Measurements from ENCODE around the gene CAST. TPM values are rescaled to one million over a fixed set of nuclear protein-coding genes. Genes with fewer than 3 reads are reported as not detected.

Gene CAST
- total RNA-seq, 1 donor from 2014 or later: 287 TPM

GRCh38 chr5:96619946-96620345 lies 42.2 kb upstream of the CAST start:
- Histone ChIP-seq H3K27ac (ENCODE audit: low read depth, low read length) (no peak overlapping the region), H3K9ac (ENCODE audit: low read length) (no peak overlapping the region), H4K20me1 (ENCODE audit: insufficient read depth, low read length) (no peaks in the 10 kb centered on the region), H3K27me3 (ENCODE audit: insufficient read depth, low read length) (no peaks in the 10 kb centered on the region), H3K36me3 (ENCODE audit: insufficient read depth, low read length) (no peaks in the 10 kb centered on the region), H3K4me3 (ENCODE audit: insufficient read depth, low read depth, low read length) (no peak overlapping the region), H3K4me1 (ENCODE audit: insufficient read depth, low read length) (peaks cover 6% of the 10 kb centered on the region), H3K79me2 (ENCODE audit: insufficient read depth, low read length) (no peaks in the 10 kb centered on the region), H3K9me3 (ENCODE audit: insufficient read depth, low read depth, low read length) (no peaks in the 10 kb centered on the region), H2AFZ (ENCODE audit: low read depth, low read length) (no peak overlapping the region), H3K4me2 (ENCODE audit: low read length) (no peak overlapping the region)
- Mint-ChIP-seq H3K9me3 (ENCODE audit: unreplicated experiment) (peaks cover 8% of the 10 kb centered on the region), H3K27ac (ENCODE audit: unreplicated experiment) (no peak overlapping the region), H3K4me3 (ENCODE audit: unreplicated experiment) (no peak overlapping the region), H3K36me3 (ENCODE audit: low read depth, unreplicated experiment) (peaks cover 4% of the 10 kb centered on the region), H3K27me3 (ENCODE audit: low read depth, unreplicated experiment) (no peaks in the 10 kb centered on the region), H3K4me1 (ENCODE audit: low read depth, unreplicated experiment) (peaks cover 6% of the 10 kb centered on the region)
- TF ChIP-seq CTCF (IDR thresholded peaks at IDR 0.05; ENCODE audit: insufficient read depth, low read depth, low read length): no peak
- TF ChIP-seq EZH2 (IDR thresholded peaks at IDR 0.05; ENCODE audit: insufficient read depth, low read length): no peak
- DNase-seq (ENCODE audit: low read depth): no peak
- no peak for FAIRE-seq

GRCh38 chr5:96624596-96624995 lies 37.6 kb upstream of the CAST start:
- Mint-ChIP-seq H3K4me1 (ENCODE audit: low read depth, unreplicated experiment) (peaks cover 45% of the 10 kb centered on the region), H3K36me3 (ENCODE audit: low read depth, unreplicated experiment) (peaks cover 2% of the 10 kb centered on the region), H3K27ac (ENCODE audit: unreplicated experiment) (peak overlapping the region; percentile 99), H3K9me3 (ENCODE audit: unreplicated experiment) (peaks cover 6% of the 10 kb centered on the region), H3K4me3 (ENCODE audit: unreplicated experiment) (no peak overlapping the region), H3K27me3 (ENCODE audit: low read depth, unreplicated experiment) (no peaks in the 10 kb centered on the region)
- Histone ChIP-seq H3K4me1 (ENCODE audit: insufficient read depth, low read length) (peaks cover 34% of the 10 kb centered on the region), H3K4me3 (ENCODE audit: insufficient read depth, low read depth, low read length) (no peak overlapping the region), H3K27ac (ENCODE audit: low read depth, low read length) (no peak overlapping the region), H3K9me3 (ENCODE audit: insufficient read depth, low read depth, low read length) (no peaks in the 10 kb centered on the region), H3K4me2 (ENCODE audit: low read length) (no peak overlapping the region), H3K27me3 (ENCODE audit: insufficient read depth, low read length) (no peaks in the 10 kb centered on the region), H3K79me2 (ENCODE audit: insufficient read depth, low read length) (no peaks in the 10 kb centered on the region), H3K9ac (ENCODE audit: low read length) (no peak overlapping the region), H2AFZ (ENCODE audit: low read depth, low read length) (no peak overlapping the region), H3K36me3 (ENCODE audit: insufficient read depth, low read length) (no peaks in the 10 kb centered on the region), H4K20me1 (ENCODE audit: insufficient read depth, low read length) (no peaks in the 10 kb centered on the region)
- FAIRE-seq (no peak), DNase-seq (ENCODE audit: low read depth) (no peak)
- no peak for TF ChIP-seq EZH2 (IDR thresholded peaks at IDR 0.05; ENCODE audit: insufficient read depth, low read length)
- TF ChIP-seq CTCF (IDR thresholded peaks at IDR 0.05; ENCODE audit: insufficient read depth, low read depth, low read length): no peak

- peaks cover 40% of the 10 kb centered on the region for H3K4me1 ChIP-seq (ENCODE audit: insufficient read depth, low read length)
These were observed 36.8 kb upstream of the CAST start for GRCh38 chr5:96625365-96625764.

More at GRCh38 chr5:96625365-96625764, 36.8 kb upstream of the CAST start:
- TF ChIP-seq CTCF (IDR thresholded peaks at IDR 0.05; ENCODE audit: insufficient read depth, low read depth, low read length): no peak
- TF ChIP-seq EZH2 (IDR thresholded peaks at IDR 0.05; ENCODE audit: insufficient read depth, low read length): no peak
- Histone ChIP-seq H3K27me3 (ENCODE audit: insufficient read depth, low read length) (no peaks in the 10 kb centered on the region), H2AFZ (ENCODE audit: low read depth, low read length) (no peak overlapping the region), H3K27ac (ENCODE audit: low read depth, low read length) (no peak overlapping the region), H3K4me3 (ENCODE audit: insufficient read depth, low read depth, low read length) (no peak overlapping the region), H3K9me3 (ENCODE audit: insufficient read depth, low read depth, low read length) (no peaks in the 10 kb centered on the region), H3K79me2 (ENCODE audit: insufficient read depth, low read length) (no peaks in the 10 kb centered on the region), H3K9ac (ENCODE audit: low read length) (no peak overlapping the region), H3K4me2 (ENCODE audit: low read length) (no peak overlapping the region), H4K20me1 (ENCODE audit: insufficient read depth, low read length) (no peaks in the 10 kb centered on the region), H3K36me3 (ENCODE audit: insufficient read depth, low read length) (no peaks in the 10 kb centered on the region)
- Mint-ChIP-seq H3K27me3 (ENCODE audit: low read depth, unreplicated experiment) (no peaks in the 10 kb centered on the region), H3K27ac (ENCODE audit: unreplicated experiment) (peak overlapping the region; percentile 99), H3K4me1 (ENCODE audit: low read depth, unreplicated experiment) (peaks cover 52% of the 10 kb centered on the region), H3K4me3 (ENCODE audit: unreplicated experiment) (peak overlapping the region; percentile 40), H3K36me3 (ENCODE audit: low read depth, unreplicated experiment) (no peaks in the 10 kb centered on the region), H3K9me3 (ENCODE audit: unreplicated experiment) (peaks cover 6% of the 10 kb centered on the region)
- no peak for FAIRE-seq
- no peak for DNase-seq (ENCODE audit: low read depth)

Measured in astrocyte (in vitro differentiated cells and primary cell).